ENCODE data around the gene SPOCD1.

SPOCD1 gene

DNA sequence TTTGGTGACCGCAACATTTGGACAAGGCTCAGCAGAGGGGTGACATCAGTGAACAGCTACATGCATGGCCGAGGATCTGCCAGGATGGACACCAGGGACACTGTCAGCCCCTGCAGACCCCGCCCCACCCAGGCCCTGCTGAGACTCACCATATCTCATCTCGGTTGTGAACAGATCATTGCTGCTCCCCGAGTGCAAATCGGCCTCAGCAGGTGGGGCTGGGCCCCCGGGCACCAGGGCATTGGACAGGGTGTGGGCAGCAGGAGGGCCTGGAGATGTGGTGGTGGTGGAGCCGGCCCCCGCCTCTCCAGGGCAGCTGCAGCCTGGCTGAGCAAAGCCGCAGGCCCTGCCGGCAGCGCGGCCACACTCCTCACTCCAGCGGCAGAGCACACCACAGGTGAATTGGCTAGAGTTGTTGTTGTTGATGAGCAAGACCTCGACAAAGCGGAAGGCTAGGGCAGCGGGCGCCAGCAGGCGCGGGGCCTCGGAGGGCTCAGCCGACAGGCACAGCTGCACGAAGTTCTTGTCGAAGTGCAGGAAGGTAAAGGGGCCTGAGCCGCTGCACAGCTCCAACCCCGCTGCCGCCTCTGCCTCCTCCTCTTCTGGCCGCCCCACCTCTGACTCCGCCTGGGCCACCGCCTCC lies 59.9 kb downstream of the SPOCD1 start:
- no peak for DNase-seq (ENCODE audit: low read depth)

GRCh38 chr1:31755197-31755611 lies 60.6 kb downstream of the SPOCD1 start:
- DNase-seq (ENCODE audit: low read depth) = no peak

DNA sequence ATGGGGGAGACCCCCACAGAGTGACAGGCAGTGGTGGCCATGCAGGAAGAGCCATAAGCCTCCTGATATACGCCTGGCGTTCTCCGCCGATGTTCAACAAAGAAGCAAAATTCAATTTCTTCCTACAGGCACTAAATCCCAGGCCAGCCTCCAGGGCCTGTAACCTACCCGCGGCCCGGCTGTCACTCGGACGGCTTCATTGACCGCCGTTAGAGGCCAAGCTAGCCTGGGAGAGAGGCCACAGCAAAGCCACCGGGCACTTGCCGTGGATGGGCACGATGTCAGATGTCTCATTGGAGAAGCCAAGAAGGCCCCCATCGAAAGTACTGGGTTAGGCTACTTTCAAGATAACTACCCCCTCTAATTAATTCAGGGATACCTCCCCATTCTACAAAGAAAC lies 61.4 kb downstream of the SPOCD1 start:
- DNase-seq (ENCODE audit: low read depth) = no peak

GRCh38 chr1:31753707-31754349 lies 62.0 kb downstream of the SPOCD1 start:
- no peak for DNase-seq (ENCODE audit: low read depth)

DNA sequence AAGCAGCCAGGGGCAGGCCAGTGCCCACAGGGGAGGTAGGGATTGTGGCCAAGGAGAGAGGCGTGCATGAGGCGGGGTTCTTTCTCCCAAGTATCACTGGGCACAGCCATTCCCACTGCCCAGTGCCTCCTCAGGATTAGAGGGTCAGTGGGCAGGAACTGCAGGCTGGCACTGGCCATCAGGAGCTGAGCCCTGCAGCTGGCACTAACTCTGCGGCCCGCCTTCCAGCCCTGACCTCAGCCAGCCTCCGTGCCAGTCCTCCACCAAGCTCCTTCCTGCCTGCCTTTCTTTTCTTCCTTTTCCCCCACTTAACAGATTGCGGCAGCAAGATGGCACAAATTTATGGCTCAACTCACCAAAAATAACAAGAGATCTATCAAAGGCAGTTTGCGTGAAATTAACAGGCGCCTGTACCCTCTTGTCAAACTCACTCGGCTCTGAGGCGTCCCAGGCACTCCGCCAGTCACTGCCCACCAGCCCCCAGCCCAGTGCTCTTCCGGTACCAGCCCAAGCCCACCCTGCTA lies 62.8 kb downstream of the SPOCD1 start:
- no peak for DNase-seq (ENCODE audit: low read depth)

GRCh38 chr1:31752258-31752657 lies 63.6 kb downstream of the SPOCD1 start:
- no peak for DNase-seq (ENCODE audit: low read depth)

DNA sequence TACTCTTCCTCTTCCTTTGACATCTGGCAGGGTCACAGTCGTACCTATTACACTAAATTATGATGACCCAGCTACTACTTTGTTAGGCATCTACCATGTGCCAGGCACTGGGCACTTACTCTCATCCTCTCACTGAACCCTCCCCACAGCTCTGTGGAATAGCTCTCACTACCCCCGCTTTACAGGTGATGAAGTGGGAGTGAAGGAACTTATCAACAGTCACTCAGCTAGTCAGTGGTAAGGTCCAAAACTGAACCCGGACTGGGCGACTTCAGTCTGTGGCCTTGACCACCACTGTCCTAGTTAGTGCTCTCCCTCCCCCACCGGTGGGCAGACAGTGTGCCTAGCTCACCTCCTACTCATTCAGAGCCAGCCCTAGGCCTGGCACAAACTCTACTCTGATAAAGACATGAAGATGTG lies 64.0 kb downstream of the SPOCD1 start:
- DNase-seq (ENCODE audit: low read depth) = no peak

- DNase-seq (ENCODE audit: low read depth) = no peak
Measured at GRCh38 chr1:31750858-31751510, 64.8 kb downstream of the SPOCD1 start.

GRCh38 chr1:31749785-31750735 lies 65.8 kb downstream of the SPOCD1 start:
- no peak for DNase-seq (ENCODE audit: low read depth)

GRCh38 chr1:31748365-31748764 lies 67.5 kb downstream of the SPOCD1 start:
- no peak for DNase-seq (ENCODE audit: low read depth)

GRCh38 chr1:31747304-31747703 lies 68.5 kb downstream of the SPOCD1 start:
- DNase-seq (ENCODE audit: low read depth) = no peak

- DNase-seq (ENCODE audit: low read depth) = no peak
Measured at GRCh38 chr1:31746687-31747086, 69.1 kb downstream of the SPOCD1 start.

- no peak for DNase-seq (ENCODE audit: low read depth)
Measured at GRCh38 chr1:31745946-31746670, 69.7 kb downstream of the SPOCD1 start.

- DNase-seq (ENCODE audit: low read depth) = no peak
Measured at GRCh38 chr1:31745096-31745945, 70.5 kb downstream of the SPOCD1 start.

DNA sequence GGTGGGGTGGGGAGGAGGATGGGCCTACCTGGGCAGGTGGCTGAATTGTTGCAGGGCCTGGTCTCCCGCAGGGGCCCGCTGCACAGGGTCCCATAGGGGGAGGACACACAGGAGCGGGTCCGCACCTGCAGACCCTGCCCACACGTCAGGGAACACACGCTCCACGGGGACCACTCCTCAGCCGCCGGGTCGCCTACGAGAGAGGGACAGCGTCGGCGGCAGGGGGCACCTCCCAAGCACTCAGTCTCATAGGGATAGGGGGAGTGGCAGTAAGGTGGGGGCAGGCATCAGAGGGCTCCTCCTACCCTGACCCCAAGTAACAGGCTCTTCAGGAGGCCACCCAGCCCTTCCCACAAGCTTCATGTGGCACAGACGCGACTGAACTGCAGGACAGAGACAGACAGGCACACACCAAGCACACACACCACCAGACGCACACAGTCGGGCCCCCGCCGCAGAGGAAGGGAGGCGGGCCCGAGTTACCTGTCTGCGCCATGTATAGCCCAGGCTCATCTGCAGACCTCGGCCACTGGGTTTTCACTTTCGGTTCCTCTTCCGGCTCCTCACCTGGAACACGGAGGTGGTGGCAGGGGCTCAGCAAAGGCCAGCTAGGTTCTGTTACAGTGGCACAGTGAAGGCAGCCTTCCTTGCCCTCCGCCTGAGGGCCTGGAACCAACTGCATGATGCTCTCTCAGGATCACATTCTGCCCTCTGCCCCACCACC lies 71.5 kb downstream of the SPOCD1 start:
- no peak for DNase-seq (ENCODE audit: low read depth)

- no peak for DNase-seq (ENCODE audit: low read depth)
Measured at GRCh38 chr1:31742462-31743212, 73.2 kb downstream of the SPOCD1 start.

Data from activated T-cell treated with anti-CD3 and anti-CD28 coated beads for 1 hour (primary cell).